Neuronal stem cell (in vitro differentiated cells): Measurements from ENCODE around the gene SMIM10L2A.
"Not testable (repeated sequence)": the region's sequence is repeated elsewhere in the genome, so short reads cannot be mapped to it uniquely, and the experiment has no call there.

Experiments used
- DNase-seq: peaks from one replicate; pipeline ENCODE4 v3.0.0-alpha.2; 2013; ENCODE audit warnings: low spot score
- H2AFZ ChIP-seq: one replicate; pipeline ENCODE4 v1.6.1; 2013; ENCODE audit warnings: mild to moderate bottlenecking, low read length, inconsistent platforms
- H2AK5ac ChIP-seq: 2 replicates; pipeline ENCODE4 v1.6.1; 2013; ENCODE audit warnings: low read depth, mild to moderate bottlenecking, inconsistent platforms, low read length, moderate library complexity, mixed read lengths
- H2BK120ac ChIP-seq: 2 replicates; pipeline ENCODE4 v1.6.1; 2013; ENCODE audit warnings: low read depth, mild to moderate bottlenecking, inconsistent platforms, low read length, moderate library complexity, mixed read lengths
- H2BK12ac ChIP-seq: one replicate; pipeline ENCODE4 v1.6.1; 2013; ENCODE audit warnings: low read length, inconsistent platforms
- H2BK15ac ChIP-seq: 2 replicates; pipeline ENCODE4 v1.6.1; 2013; ENCODE audit warnings: mild to moderate bottlenecking, low read length, inconsistent platforms, mixed read lengths
- H2BK5ac ChIP-seq: one replicate; pipeline ENCODE4 v1.6.1; 2013; ENCODE audit warnings: inconsistent platforms, mild to moderate bottlenecking, low read length, moderate library complexity
- H3K14ac ChIP-seq: one replicate; pipeline ENCODE4 v1.6.1; 2013; ENCODE audit warnings: low read length, inconsistent platforms
- H3K18ac ChIP-seq: 2 replicates; pipeline ENCODE4 v1.6.1; 2013; ENCODE audit warnings: low read length, inconsistent platforms
- H3K23ac ChIP-seq: 2 replicates; pipeline ENCODE4 v1.6.1; 2013; ENCODE audit warnings: low read depth, mild to moderate bottlenecking, mixed read lengths, low read length, inconsistent platforms; ENCODE audit not compliant: poor library complexity
- H3K27ac ChIP-seq: replicated peaks from 3 replicates; pipeline ENCODE4 v1.5.1; 2013; ENCODE audit warnings: low read length, inconsistent platforms
- H3K27me3 ChIP-seq, 3 experiments: 2 replicates each; pipeline ENCODE4 v1.6.1; 2013; ENCODE audit warnings: low read length in 3 of 3, mild to moderate bottlenecking in 2 of 3, inconsistent platforms in 1 of 3, low read depth in 1 of 3, mixed read lengths in 1 of 3, moderate library complexity in 1 of 3; ENCODE audit not compliant: control insufficient read depth in 3 of 3, insufficient read depth in 3 of 3
- H3K36me3 ChIP-seq, 2 donors: replicated peaks in 1 of 2; 2 replicates each; pipeline ENCODE4 v1.6.1; 2013; ENCODE audit warnings: low read length in 2 of 2; ENCODE audit not compliant: control insufficient read depth in 2 of 2, insufficient read depth in 2 of 2
- H3K4ac ChIP-seq: 2 replicates; pipeline ENCODE4 v1.6.1; 2013; ENCODE audit warnings: inconsistent platforms, mild to moderate bottlenecking, low read length, moderate library complexity
- H3K4me1 ChIP-seq, 2 donors: 1 replicate in 1 of 2; 2 replicates in 1 of 2; pipeline ENCODE4 v1.6.1; 2013; ENCODE audit warnings: low read length in 2 of 2, low read depth in 1 of 2; ENCODE audit not compliant: control insufficient read depth in 2 of 2, insufficient read depth in 1 of 2
- H3K4me2 ChIP-seq: one replicate; pipeline ENCODE4 v1.6.1; 2013; ENCODE audit warnings: mild to moderate bottlenecking, low read length, inconsistent platforms; ENCODE audit not compliant: insufficient read depth, poor library complexity, severe bottlenecking
- H3K4me3 ChIP-seq, 2 donors: 2 replicates each; pipeline ENCODE4 v1.5.1; 2013; ENCODE audit warnings: low read length in 2 of 2, mild to moderate bottlenecking in 2 of 2, inconsistent platforms in 1 of 2, moderate library complexity in 1 of 2
- H3K79me1 ChIP-seq: one replicate; pipeline ENCODE4 v1.6.1; 2013; ENCODE audit warnings: low read depth, mild to moderate bottlenecking, inconsistent platforms, low read length, moderate library complexity
- H3K9ac ChIP-seq: one replicate; pipeline ENCODE4 v1.6.1; 2013; ENCODE audit warnings: mild to moderate bottlenecking, low read depth, low read length, inconsistent platforms; ENCODE audit not compliant: poor library complexity
- H3K9me3 ChIP-seq, 2 donors: replicated peaks in 1 of 2; 2 replicates each; pipeline versions ENCODE3 to v1.6.1; 2013; ENCODE audit warnings: low read length in 2 of 2, mild to moderate bottlenecking in 2 of 2, inconsistent platforms in 1 of 2, low read depth in 1 of 2, mixed read lengths in 1 of 2, moderate library complexity in 1 of 2; ENCODE audit not compliant: control insufficient read depth in 2 of 2, insufficient read depth in 1 of 2
- H4K8ac ChIP-seq: one replicate; pipeline ENCODE4 v1.6.1; 2013; ENCODE audit warnings: low read depth, mild to moderate bottlenecking, inconsistent platforms, low read length, moderate library complexity
- H4K91ac ChIP-seq: one replicate; pipeline ENCODE4 v1.6.1; 2013; ENCODE audit warnings: low read length, low read depth, mild to moderate bottlenecking, inconsistent platforms; ENCODE audit not compliant: poor library complexity
- WGBS, 2 donors: extraction: QIAGEN DNeasy Blood & Tissue Kit; methylation state at CpG; one replicate each; pipeline ENCODE4 v1.1.7; 2013; ENCODE audit warnings: missing lambda C conversion rate in 2 of 2, mixed read lengths in 1 of 2; ENCODE audit not compliant: insufficient read length in 2 of 2, insufficient replicate concordance in 1 of 2; ENCODE audit errors: extremely low coverage in 2 of 2; 5-methylcytosine and 5-hydroxymethylcytosine counted together

The SMIM10L2A gene

DNA sequence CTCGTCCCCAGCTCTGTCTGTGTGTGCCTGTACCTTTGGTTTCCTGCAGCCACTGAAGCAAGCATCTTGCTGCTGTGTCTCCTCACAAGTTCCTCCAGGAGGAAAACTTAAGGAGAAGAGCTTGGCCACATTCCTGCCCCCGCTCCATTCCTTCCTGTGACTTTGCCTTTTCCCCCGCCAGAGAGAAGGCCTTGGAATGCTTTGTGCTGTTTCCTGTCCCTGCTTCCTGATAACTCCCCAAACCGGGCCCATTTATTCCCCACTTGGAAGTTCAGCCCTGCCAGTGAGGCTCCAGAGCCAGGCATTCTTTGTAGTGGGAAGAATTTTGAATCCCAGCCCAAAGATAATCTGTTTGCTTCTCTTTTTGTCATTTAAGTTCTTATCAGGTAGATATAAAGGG, 33.1 kb downstream of the SMIM10L2A start:
- WGBS, 2 donors = no CpG with 5 or more reads among the region's 4 CpGs
- H3K4ac ChIP-seq = no peak overlapping the region

DNA sequence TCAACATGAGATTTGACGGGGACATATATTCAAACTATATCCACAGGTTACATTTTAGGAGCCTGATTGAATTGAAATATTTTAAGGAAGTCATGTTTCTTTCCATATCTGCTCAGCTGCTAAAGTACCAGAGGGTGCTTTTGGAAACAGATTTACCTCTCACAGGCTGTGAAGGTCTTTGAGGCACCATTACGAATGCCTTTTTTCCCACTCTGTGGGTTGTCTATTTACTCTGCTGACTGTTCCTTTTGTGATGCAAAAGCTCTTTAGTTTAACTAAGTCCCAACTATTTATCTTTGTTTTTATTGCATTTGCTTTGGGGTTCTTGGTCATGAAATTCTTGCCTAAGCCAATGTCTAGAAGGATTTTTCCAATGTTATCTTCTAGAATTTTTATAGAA, 40.0 kb downstream of the SMIM10L2A start:
- H3K4me3 ChIP-seq, H2BK5ac ChIP-seq, H4K91ac ChIP-seq, H2BK120ac ChIP-seq, H3K23ac ChIP-seq, H3K4ac ChIP-seq, H3K4me2 ChIP-seq, H4K8ac ChIP-seq, H3K36me3 ChIP-seq, DNase-seq, H3K9me3 ChIP-seq, H3K14ac ChIP-seq, H2AFZ ChIP-seq, H3K4me1 ChIP-seq, H3K79me1 ChIP-seq, H3K27ac ChIP-seq, H2BK12ac ChIP-seq, H3K9ac ChIP-seq, H2AK5ac ChIP-seq, H3K18ac ChIP-seq, H2BK15ac ChIP-seq, H3K27me3 ChIP-seq: not testable (repeated sequence)
- no CpG with 5 or more reads among the region's 2 CpGs for WGBS, 2 donors

More for the DNA sequence above, 33.1 kb downstream of the SMIM10L2A start:
- Histone ChIP-seq H2AFZ (no peak overlapping the region), H2BK12ac (no peak overlapping the region), H4K91ac (no peak overlapping the region), H2BK5ac (no peak overlapping the region), H2AK5ac (no peak overlapping the region), H3K14ac (no peak overlapping the region), H3K4me1 (no peaks in the 10 kb centered on the region), H3K27ac (no peak overlapping the region), H3K36me3 (no peaks in the 10 kb centered on the region), H3K79me1 (no peaks in the 10 kb centered on the region), H3K27me3 (no peaks in the 10 kb centered on the region), H3K18ac (no peak overlapping the region), H3K4me2 (no peak overlapping the region), H3K23ac (no peak overlapping the region), H2BK15ac (no peak overlapping the region), H3K4me3 (no peak overlapping the region), H2BK120ac (no peak overlapping the region), H3K9ac (no peak overlapping the region), H4K8ac (no peak overlapping the region), H3K9me3 (no peaks in the 10 kb centered on the region)
- no peak for DNase-seq

DNA sequence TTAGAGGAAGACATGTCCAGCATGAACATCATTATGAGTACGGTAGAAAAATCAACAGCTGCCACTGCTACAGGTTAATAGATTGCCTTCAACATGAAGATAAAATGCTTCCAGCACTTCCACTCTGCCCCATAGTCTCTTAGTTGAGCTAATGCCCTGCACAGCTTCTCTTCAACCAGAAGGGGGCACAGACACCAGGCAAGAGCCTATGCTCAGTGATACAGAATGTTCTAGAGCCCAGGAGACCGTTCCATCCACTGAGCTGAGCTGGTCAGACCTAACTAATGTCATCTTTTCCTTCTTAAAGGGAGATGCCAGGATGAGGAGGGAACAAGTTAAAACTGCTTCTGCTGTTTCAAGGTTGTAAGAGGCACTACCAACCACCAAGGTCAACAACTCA, 42.2 kb downstream of the SMIM10L2A start:
- Histone ChIP-seq H3K18ac (no peak overlapping the region), H3K4me2 (no peak overlapping the region), H3K9me3 (no peaks in the 10 kb centered on the region), H3K4me1 (no peaks in the 10 kb centered on the region), H3K27me3 (peaks cover 0 to 8% (median 0%) of the 10 kb centered on the region in 3 experiments), H3K36me3 (no peaks in the 10 kb centered on the region), H2BK15ac (no peak overlapping the region), H2BK5ac (no peak overlapping the region), H3K79me1 (no peaks in the 10 kb centered on the region), H3K23ac (no peak overlapping the region), H2BK120ac (no peak overlapping the region), H4K91ac (no peak overlapping the region), H2BK12ac (no peak overlapping the region), H2AK5ac (no peak overlapping the region), H4K8ac (no peak overlapping the region), H3K4ac (no peak overlapping the region), H3K9ac (no peak overlapping the region), H2AFZ (no peak overlapping the region), H3K4me3 (no peak overlapping the region), H3K14ac (no peak overlapping the region), H3K27ac (no peak overlapping the region)
- no CpG with 5 or more reads among the region's 2 CpGs for WGBS, 2 donors
- no peak for DNase-seq

DNA sequence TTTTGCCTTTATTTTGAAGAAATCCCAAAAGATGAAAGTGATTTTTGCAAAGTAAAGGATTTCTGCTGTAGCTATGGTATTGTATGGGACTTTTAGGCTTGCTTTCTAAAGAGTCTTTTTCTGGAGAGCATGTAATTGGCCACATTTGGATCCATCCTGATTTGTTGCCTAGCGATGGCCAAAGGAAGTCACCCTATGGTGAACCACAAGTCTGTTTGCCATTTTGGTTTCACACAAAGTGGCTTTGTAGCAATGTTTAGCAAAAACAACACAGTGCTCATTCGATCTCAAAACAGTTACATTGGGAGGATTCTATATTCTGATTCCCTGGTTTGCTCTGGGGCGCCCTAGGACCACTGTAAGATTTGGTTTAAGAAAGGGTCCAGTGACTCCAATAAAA, 54.6 kb downstream of the SMIM10L2A start:
- WGBS, 2 donors = no CpG with 5 or more reads among the region's 3 CpGs
- Histone ChIP-seq H3K14ac (no peak overlapping the region), H3K18ac (no peak overlapping the region), H3K9ac (no peak overlapping the region), H3K36me3 (no peaks in the 10 kb centered on the region), H2BK15ac (no peak overlapping the region), H3K27ac (no peak overlapping the region), H3K4me1 (no peaks in the 10 kb centered on the region), H2BK5ac (no peak overlapping the region), H4K8ac (no peak overlapping the region), H2AK5ac (no peak overlapping the region), H3K4me3 (no peak overlapping the region), H3K9me3 (no peaks in the 10 kb centered on the region), H3K27me3 (peaks cover 0 to 7% (median 0%) of the 10 kb centered on the region in 3 experiments), H2BK120ac (no peak overlapping the region), H3K23ac (no peak overlapping the region), H3K4me2 (no peak overlapping the region), H3K79me1 (no peaks in the 10 kb centered on the region), H3K4ac (no peak overlapping the region), H2BK12ac (no peak overlapping the region), H2AFZ (no peak overlapping the region), H4K91ac (no peak overlapping the region)
- no peak for DNase-seq
